ENCODE results near the gene PKNOX2.

PKNOX2 gene

GRCh38 chr11:125154378-125155099 is 10.0 kb upstream of the PKNOX2 start:
- H3K4me1 ChIP-seq (ENCODE audit: control insufficient read depth, insufficient read depth, low read length), result no peaks in the 10 kb centered on the region

DNA sequence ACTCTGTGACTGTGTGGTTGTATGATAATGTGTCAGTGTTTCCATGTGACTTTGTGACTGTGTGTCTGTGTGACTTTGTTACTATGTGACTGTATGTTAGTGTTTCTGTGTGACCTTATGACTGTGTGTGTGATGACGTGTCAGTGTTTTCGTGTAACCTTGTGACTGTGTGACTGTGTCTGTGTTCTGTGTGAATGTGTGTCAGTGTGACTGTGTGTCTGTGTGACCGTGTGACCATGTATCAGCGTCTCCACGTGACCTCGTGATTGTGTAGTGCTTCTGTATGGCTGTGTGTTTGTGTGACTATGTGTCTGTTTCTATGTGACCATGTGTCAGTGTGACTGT is 9.5 kb upstream of the PKNOX2 start:
- Histone ChIP-seq H3K36me3 (ENCODE audit: control insufficient read depth in 2 of 2, insufficient read depth in 2 of 2, low read length in 2 of 2) (no peaks in the 10 kb centered on the region), H3K9me3 (ENCODE audit: control insufficient read depth in 2 of 2, low read length in 2 of 2) (no peaks in the 10 kb centered on the region), H3K9ac (ENCODE audit: low read length in 2 of 2) (no peak overlapping the region), H3K4me1 (ENCODE audit: control insufficient read depth, insufficient read depth, low read length) (no peaks in the 10 kb centered on the region), H3K27me3 (ENCODE audit: control insufficient read depth in 1 of 2, insufficient read depth in 2 of 2, low read length in 2 of 2) (peaks cover 4 to 13% of the 10 kb centered on the region in 2 donors), H3K27ac (ENCODE audit: low read length) (no peak overlapping the region), H3K4me3 (ENCODE audit: low read length in 2 of 2) (no peak overlapping the region)

More at GRCh38 chr11:125154378-125155099, 10.0 kb upstream of the PKNOX2 start:
- Histone ChIP-seq H3K4me3 (ENCODE audit: low read length in 2 of 2) (no peak overlapping the region), H3K9me3 (ENCODE audit: control insufficient read depth in 2 of 2, low read length in 2 of 2) (no peaks in the 10 kb centered on the region), H3K36me3 (ENCODE audit: control insufficient read depth in 2 of 2, insufficient read depth in 2 of 2, low read length in 2 of 2) (no peaks in the 10 kb centered on the region), H3K27me3 (ENCODE audit: control insufficient read depth in 1 of 2, insufficient read depth in 2 of 2, low read length in 2 of 2) (peaks cover 4 to 13% of the 10 kb centered on the region in 2 donors), H3K9ac (ENCODE audit: low read length in 2 of 2) (no peak overlapping the region), H3K27ac (ENCODE audit: low read length) (no peak overlapping the region)

DNA sequence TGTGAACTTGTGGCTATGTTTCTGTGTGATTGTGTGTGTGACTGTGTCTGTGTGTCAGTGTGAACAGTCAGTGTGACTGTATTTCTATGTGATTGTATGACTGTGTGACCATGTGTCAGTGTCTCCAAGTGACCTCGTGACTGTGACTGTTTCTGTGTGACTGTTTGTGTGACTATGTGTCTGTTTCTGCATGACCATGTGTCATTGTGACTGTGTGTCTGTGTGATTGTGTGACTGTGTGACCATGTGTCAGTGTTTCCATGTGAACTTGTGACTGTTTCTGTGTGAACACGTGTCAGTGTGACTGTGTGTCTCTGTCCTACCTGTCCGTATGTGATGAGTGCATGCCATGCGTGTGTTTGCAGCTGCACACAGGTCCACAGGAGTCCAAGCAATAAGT is 8.8 kb upstream of the PKNOX2 start:
- no peaks in the 10 kb centered on the region for H3K36me3 ChIP-seq (ENCODE audit: control insufficient read depth in 2 of 2, insufficient read depth in 2 of 2, low read length in 2 of 2)
- no peak overlapping the region for H3K27ac ChIP-seq (ENCODE audit: low read length)
- no peaks in the 10 kb centered on the region for H3K9me3 ChIP-seq (ENCODE audit: control insufficient read depth in 2 of 2, low read length in 2 of 2)
- H3K27me3 ChIP-seq (ENCODE audit: control insufficient read depth in 1 of 2, insufficient read depth in 2 of 2, low read length in 2 of 2), result peaks cover 4 to 13% of the 10 kb centered on the region in 2 donors
- H3K4me3 ChIP-seq (ENCODE audit: low read length in 2 of 2), result no peak overlapping the region
- no peak overlapping the region for H3K9ac ChIP-seq (ENCODE audit: low read length in 2 of 2)
- no peaks in the 10 kb centered on the region for H3K4me1 ChIP-seq (ENCODE audit: control insufficient read depth, insufficient read depth, low read length)

GRCh38 chr11:125156346-125157117 is 8.0 kb upstream of the PKNOX2 start:
- Histone ChIP-seq H3K4me1 (ENCODE audit: control insufficient read depth, insufficient read depth, low read length) (no peaks in the 10 kb centered on the region), H3K9me3 (ENCODE audit: control insufficient read depth in 2 of 2, low read length in 2 of 2) (no peaks in the 10 kb centered on the region), H3K27ac (ENCODE audit: low read length) (no peak overlapping the region), H3K27me3 (ENCODE audit: control insufficient read depth in 1 of 2, insufficient read depth in 2 of 2, low read length in 2 of 2) (peaks cover 4 to 13% of the 10 kb centered on the region in 2 donors), H3K9ac (ENCODE audit: low read length in 2 of 2) (no peak overlapping the region), H3K36me3 (ENCODE audit: control insufficient read depth in 2 of 2, insufficient read depth in 2 of 2, low read length in 2 of 2) (no peaks in the 10 kb centered on the region), H3K4me3 (ENCODE audit: low read length in 2 of 2) (no peak overlapping the region)

DNA sequence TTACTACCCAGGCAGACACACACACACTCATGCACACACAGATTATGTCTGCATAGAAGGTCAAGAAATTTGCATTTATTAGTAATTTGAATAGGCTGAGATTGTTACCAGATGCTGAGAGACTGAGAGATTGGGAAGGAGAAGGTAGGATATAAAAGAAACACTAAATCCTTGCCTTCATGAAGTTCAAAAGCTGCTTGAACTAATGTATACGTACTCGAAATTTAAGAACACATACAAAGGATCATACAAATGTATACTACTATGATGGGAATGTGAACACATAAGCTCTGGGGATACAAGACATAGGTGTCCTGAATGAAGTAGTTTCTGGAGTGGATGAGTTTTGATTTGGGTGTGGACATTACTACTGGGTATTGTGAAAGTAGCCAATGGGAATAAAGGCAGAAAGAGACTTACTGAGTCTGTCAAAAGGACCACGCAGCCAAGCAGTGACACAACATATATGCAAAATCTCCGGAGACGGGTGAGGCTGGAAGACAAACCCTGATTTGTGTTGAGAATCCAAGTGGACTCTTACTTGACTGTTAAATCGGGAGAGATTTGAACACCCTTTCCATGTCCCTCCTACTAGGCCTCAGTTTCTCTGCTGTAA is 7.3 kb upstream of the PKNOX2 start:
- no peak overlapping the region for H3K4me3 ChIP-seq (ENCODE audit: low read length in 2 of 2)
- peaks cover 4 to 13% of the 10 kb centered on the region in 2 donors for H3K27me3 ChIP-seq (ENCODE audit: control insufficient read depth in 1 of 2, insufficient read depth in 2 of 2, low read length in 2 of 2)
- no peaks in the 10 kb centered on the region for H3K9me3 ChIP-seq (ENCODE audit: control insufficient read depth in 2 of 2, low read length in 2 of 2)
- H3K36me3 ChIP-seq (ENCODE audit: control insufficient read depth in 2 of 2, insufficient read depth in 2 of 2, low read length in 2 of 2), result no peaks in the 10 kb centered on the region
- no peak overlapping the region for H3K9ac ChIP-seq (ENCODE audit: low read length in 2 of 2)
- H3K4me1 ChIP-seq (ENCODE audit: control insufficient read depth, insufficient read depth, low read length), result no peaks in the 10 kb centered on the region
- H3K27ac ChIP-seq (ENCODE audit: low read length), result no peak overlapping the region

DNA sequence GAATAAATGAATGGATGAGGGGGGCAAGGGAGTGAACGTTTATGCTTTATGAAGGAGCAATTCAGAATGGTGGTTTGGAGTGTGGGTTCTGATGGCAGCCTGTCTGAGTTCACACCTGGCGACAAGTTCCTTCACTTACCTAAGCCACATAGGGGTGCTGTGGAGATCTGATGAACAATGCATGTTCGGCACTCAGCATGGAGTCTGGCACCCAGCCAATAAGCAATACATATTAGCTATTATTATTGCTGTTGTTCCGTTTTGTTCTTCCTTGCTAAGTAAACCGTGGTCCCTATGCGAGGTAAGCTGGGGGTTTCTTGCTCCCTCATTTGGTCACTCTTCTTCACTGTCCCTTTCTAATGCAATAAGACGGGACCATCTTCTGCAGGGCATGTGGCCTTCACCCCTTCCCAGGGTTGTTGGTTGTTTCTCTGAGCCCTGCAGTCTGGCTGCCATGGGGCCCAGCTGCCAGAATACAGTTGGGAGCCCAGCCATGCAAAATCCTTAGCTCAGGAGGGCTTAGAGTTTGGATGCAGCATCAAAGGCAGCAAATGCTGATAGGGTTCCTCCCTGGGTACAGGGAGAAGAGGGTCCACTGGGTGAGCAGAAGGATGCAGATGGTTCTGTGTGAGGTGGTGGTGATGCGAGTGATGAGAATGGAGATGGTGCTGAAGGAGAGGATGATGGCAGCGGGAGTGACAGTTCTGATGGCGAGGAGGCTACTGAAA is 6.4 kb upstream of the PKNOX2 start:
- H3K36me3 ChIP-seq (ENCODE audit: control insufficient read depth in 2 of 2, insufficient read depth in 2 of 2, low read length in 2 of 2), result no peaks in the 10 kb centered on the region
- no peak overlapping the region for H3K4me3 ChIP-seq (ENCODE audit: low read length in 2 of 2)
- peaks cover 4 to 13% of the 10 kb centered on the region in 2 donors for H3K27me3 ChIP-seq (ENCODE audit: control insufficient read depth in 1 of 2, insufficient read depth in 2 of 2, low read length in 2 of 2)
- no peaks in the 10 kb centered on the region for H3K4me1 ChIP-seq (ENCODE audit: control insufficient read depth, insufficient read depth, low read length)
- no peak overlapping the region for H3K27ac ChIP-seq (ENCODE audit: low read length)
- H3K9me3 ChIP-seq (ENCODE audit: control insufficient read depth in 2 of 2, low read length in 2 of 2), result no peaks in the 10 kb centered on the region
- H3K9ac ChIP-seq (ENCODE audit: low read length in 2 of 2), result no peak overlapping the region

DNA sequence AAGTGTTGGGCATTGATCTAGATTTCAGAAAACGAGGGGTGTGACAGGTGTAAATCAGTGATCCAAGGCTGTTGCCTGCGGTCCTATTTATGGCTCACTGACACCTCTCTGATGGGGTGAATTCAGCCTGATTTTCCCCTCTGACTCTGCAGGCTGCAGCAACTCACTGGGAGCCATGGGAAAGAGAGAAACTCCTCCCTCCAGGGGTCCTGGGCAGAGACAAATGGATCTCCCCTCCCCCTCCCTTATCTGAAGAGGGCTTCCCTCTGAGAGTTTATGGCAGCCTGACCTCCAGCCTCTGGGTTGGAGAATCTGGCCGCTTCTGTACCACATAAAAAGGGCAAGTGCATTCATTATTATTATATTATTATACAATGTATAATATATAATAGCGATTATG is 1.8 kb upstream of the PKNOX2 start:
- H3K27ac ChIP-seq (ENCODE audit: low read length), result no peak overlapping the region
- no peaks in the 10 kb centered on the region for H3K9me3 ChIP-seq (ENCODE audit: control insufficient read depth in 2 of 2, low read length in 2 of 2)
- peaks cover 33% of the 10 kb centered on the region for H3K4me1 ChIP-seq (ENCODE audit: control insufficient read depth, insufficient read depth, low read length)
- H3K36me3 ChIP-seq (ENCODE audit: control insufficient read depth in 2 of 2, insufficient read depth in 2 of 2, low read length in 2 of 2), result no peaks in the 10 kb centered on the region
- no peaks in the 10 kb centered on the region for H3K27me3 ChIP-seq (ENCODE audit: control insufficient read depth in 1 of 2, insufficient read depth in 2 of 2, low read length in 2 of 2)
- H3K4me3 ChIP-seq (ENCODE audit: low read length in 2 of 2), result no peak overlapping the region
- no peak overlapping the region for H3K9ac ChIP-seq (ENCODE audit: low read length in 2 of 2)

DNA sequence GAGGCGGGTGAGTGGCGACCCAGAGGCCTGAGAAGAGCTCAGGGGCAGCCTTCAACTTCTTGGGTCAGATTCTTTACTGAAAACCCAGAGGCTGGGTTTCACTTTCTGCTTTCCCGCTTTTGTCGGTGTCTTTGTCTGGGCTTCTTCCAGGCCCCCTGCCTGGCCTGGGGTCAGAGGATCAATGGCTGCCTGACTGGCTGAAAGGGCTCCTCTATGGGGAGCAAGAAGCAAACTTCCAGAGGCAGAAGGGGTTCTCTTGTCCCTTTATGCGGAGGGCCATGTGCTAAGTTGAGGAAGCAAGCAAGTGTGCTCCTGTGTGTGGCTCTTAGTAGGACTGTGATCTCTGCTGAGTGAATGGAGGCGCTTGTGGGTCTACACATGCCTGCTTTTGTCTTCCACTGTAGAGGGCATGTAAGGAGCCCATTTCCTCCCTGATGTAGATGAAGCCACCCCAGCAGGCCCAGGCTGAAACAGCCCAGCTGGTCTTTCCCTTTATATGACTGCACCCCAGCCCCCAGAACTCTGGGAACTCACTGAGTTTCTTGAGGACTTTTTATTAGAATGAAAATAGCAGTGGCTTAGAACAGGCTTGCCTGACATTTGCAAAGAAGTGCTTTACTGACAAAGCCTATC is 1.0 kb upstream of the PKNOX2 start:
- Histone ChIP-seq H3K36me3 (ENCODE audit: control insufficient read depth in 2 of 2, insufficient read depth in 2 of 2, low read length in 2 of 2) (no peaks in the 10 kb centered on the region), H3K9ac (ENCODE audit: low read length in 2 of 2) (peak overlapping the region; percentile 60 to 64), H3K27me3 (ENCODE audit: control insufficient read depth in 1 of 2, insufficient read depth in 2 of 2, low read length in 2 of 2) (no peaks in the 10 kb centered on the region), H3K9me3 (ENCODE audit: control insufficient read depth in 2 of 2, low read length in 2 of 2) (no peaks in the 10 kb centered on the region), H3K4me1 (ENCODE audit: control insufficient read depth, insufficient read depth, low read length) (peaks cover 41% of the 10 kb centered on the region), H3K27ac (ENCODE audit: low read length) (peak overlapping the region; percentile 62), H3K4me3 (ENCODE audit: low read length in 2 of 2) (peak overlapping the region in 1 of 2 donors; percentile 15)

DNA sequence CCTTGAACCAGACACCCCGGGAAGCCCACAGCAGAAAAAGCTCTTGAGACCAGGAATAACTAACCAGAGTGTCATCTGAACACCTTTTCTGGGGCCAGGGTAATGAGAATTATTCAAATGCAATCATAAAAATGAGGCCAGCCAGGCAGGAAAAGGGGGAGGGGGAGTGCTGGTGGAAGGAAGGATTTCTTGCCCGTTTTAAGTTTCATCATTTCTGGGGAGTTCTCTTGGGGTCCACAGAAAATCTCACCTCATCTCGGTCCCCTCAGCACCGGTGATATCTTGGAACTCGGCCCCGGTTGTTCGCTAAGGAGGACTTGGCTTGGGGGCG is 495 bp upstream of the PKNOX2 start:
- H3K27ac ChIP-seq (ENCODE audit: low read length), result peak overlapping the region; percentile 62
- H3K9me3 ChIP-seq (ENCODE audit: control insufficient read depth in 2 of 2, low read length in 2 of 2), result no peaks in the 10 kb centered on the region
- no peaks in the 10 kb centered on the region for H3K36me3 ChIP-seq (ENCODE audit: control insufficient read depth in 2 of 2, insufficient read depth in 2 of 2, low read length in 2 of 2)
- H3K4me3 ChIP-seq (ENCODE audit: low read length in 2 of 2), result peak overlapping the region in 1 of 2 donors; percentile 58
- no peaks in the 10 kb centered on the region for H3K27me3 ChIP-seq (ENCODE audit: control insufficient read depth in 1 of 2, insufficient read depth in 2 of 2, low read length in 2 of 2)
- peak overlapping the region; percentile 60 to 64 for H3K9ac ChIP-seq (ENCODE audit: low read length in 2 of 2)
- peaks cover 45% of the 10 kb centered on the region for H3K4me1 ChIP-seq (ENCODE audit: control insufficient read depth, insufficient read depth, low read length)

DNA sequence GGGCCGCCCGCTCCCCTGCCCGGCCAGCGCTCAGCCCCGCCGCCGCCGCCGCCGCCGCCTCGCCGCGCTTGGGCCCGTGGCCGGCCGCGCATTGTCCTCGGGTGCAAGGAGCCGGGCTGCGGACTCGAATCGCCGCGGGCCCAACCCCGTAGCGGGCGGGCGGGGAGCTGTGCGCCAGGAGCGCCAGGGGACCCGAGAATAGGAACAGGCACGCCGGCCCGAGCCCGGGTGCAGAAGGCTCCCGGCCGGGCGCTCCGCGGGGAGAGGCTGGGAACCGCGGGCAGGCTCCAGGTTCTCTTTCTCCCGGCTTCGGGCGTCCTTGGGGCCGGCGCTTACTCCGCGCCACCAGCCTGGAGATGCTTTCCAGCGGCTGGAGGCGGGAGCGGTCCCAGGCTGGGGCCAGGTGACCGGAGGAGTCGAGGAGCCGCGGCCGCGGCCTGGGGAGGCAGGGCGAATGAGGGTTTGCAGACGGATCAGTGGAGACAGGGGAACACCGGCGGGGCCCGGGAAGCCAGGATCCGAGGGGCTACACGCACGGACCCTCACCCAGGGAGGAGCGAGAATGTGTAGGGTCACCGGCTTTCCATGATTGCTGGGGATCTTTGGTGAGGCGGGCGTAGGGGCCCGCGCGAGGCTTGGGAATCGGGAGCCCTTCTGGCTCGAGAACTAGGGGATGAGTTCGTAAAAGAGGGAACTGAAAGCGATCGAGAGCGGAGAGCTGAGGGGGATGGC is 726 bp downstream of the PKNOX2 start:
- H3K27ac ChIP-seq (ENCODE audit: low read length), result peak overlapping the region; percentile 91
- no peaks in the 10 kb centered on the region for H3K36me3 ChIP-seq (ENCODE audit: control insufficient read depth in 2 of 2, insufficient read depth in 2 of 2, low read length in 2 of 2)
- no peaks in the 10 kb centered on the region for H3K9me3 ChIP-seq (ENCODE audit: control insufficient read depth in 2 of 2, low read length in 2 of 2)
- peaks cover 58% of the 10 kb centered on the region for H3K4me1 ChIP-seq (ENCODE audit: control insufficient read depth, insufficient read depth, low read length)
- H3K9ac ChIP-seq (ENCODE audit: low read length in 2 of 2), result peak overlapping the region; percentile 69 to 86
- no peaks in the 10 kb centered on the region for H3K27me3 ChIP-seq (ENCODE audit: control insufficient read depth in 1 of 2, insufficient read depth in 2 of 2, low read length in 2 of 2)
- H3K4me3 ChIP-seq (ENCODE audit: low read length in 2 of 2), result peak overlapping the region; percentile 79 to 82

Measured in stomach smooth muscle (tissue), 2 donors.